GM18867 (cell line): Measurements from ENCODE around the gene COL7A1.

Source experiments
- ATAC-seq: cut with Tn5 transposase; IDR thresholded peaks from one replicate; pipeline ENCODE4 v1.9.1; 2021; ENCODE audit warnings: mild to moderate bottlenecking, moderate library complexity; ENCODE audit not compliant: unreplicated experiment

The COL7A1 gene

DNA sequence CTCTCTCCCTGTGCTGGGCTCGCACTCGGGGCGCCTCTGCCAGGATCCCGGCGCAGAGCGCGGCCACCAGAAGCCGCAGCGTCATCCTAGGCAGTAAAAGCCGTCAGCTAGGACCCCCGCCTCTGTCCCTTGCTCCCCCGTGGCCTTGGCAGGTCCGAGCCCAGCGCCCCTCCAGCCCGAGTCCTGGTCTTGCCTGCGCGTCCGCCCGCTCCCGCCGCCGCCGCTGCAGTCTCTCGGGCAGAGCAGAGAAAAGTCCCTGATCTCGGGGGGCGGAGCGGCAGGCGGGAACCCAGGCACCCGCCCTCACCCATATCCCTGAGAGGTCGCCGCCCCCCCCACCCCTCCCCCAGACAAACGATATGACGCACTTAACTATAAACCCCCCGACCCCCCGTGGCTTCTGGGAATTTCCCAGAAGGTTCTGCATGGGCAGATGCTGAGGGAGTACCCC lies at the start of gene COL7A1:
COL7A1 (minus strand) TSS at position 255 of the 451 bp plus-strand sequence; CDS start at position 85, 170 bp downstream.
- no peak for ATAC-seq

DNA sequence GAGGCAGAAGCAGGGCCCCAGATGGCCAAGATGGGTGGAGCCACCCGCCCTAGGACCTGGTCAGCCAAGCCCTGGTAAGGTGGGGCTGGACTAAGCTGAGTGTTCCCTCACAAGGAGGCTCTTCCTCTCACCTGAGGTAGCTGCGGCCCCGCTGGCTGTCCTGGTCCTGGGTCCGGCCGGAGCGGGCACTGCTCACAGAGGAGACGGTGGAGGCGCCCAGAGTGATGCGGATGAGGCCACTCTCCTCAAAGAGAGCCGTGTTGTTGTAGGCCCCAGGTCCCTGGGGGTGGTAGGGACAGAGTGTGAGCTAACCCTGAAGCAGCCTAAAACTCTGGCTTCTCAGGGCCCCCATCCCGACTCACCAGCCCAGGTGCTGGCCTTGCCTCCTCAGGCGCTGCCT lies 47.5 kb upstream of the COL7A1 start:
- no peak for ATAC-seq

DNA sequence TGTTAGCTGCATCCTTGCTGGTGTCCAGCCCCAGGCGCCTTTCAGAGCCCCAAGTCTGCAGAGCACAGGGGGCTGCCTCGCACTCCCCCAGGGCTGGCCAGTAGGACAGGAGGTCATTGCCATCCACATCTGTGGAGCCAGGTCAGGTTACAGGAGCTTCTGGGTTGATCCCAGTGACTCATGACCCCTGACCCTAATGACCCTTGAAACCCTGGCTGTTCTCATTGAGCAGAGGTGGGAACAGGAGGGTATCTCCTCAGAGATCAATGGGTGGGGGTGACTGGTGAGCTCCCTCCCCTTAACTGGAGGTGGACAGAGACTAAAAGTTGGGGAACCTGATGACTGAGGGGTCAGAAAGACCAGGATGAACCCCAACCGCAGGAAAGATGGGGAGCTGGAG lies 46.3 kb upstream of the COL7A1 start:
- no peak for ATAC-seq

DNA sequence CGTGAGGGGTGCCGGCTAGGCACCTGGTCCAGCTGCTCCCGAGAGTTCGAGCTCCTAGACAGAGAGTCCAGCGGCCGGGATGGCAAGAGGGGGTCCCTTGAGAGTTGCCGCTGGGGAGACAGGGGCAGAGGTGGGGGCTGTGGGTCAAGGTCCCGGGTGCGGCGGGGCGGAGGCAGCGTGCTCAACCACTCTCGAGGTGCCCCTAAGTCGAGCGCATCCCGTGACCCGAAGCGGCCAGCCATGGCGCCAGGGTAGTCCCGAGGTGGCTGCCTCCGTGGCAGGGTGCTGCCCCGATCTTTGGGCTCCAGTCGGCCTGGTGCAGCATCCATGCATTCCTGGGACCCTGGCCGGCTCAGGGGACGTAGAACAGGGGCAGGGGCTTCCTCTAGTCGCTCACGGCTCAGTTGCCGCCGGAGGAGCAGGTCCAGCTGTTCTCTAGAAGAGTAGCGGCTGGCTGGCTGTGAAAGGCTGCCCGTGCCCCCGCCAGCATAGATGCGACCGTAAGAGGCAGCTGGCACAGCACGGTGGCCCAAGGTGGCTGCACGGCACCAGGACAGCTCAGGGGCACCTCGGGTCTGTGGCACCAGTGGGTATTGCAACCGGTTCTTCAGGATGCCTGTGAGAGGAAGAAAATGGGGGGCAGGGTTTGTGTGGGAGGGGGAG lies 44.9 kb upstream of the COL7A1 start:
- no peak for ATAC-seq

DNA sequence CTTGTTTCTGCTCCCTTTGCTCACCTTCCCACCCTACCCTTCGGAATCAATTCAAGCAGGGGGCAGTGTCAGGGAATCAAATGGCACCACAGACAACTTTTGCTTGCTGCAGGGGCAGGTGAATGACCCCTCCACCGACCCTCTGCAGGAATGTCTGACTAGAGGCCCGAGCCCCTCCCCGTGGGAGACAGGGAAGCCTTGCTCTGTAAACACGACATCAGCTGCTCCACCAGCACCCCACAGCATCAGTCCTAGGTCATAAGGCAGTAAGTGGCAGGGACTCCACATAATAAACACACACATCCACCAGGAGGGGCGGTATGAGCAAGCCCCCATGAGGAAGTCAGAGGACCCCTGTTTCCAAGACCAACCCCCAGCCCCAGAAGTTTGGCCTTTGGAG lies 42.2 kb upstream of the COL7A1 start:
- ATAC-seq = no peak

DNA sequence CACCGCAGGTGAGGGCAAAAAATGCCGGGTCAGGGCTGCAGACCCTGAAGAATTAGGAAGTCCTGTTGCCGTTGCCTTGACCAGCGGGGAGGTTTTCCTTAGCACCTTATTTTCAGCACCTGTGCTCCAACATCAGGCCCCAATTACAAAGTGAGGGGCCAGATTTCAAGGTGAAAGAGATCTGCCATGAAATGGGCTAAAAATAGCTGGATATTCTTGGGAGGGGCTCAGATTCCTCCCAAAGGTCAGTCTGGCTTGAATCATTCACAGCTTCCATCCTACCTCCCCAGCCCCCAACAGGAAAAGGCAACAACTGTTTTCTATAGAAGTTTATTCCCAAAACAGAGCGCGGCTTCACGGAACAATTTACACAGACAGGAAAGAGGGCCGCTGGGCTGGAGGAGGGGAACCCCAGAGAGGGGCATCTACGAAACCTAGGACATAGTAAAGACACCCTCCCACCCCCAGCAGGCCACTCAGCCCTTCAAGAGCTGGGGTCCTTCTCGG lies 41.1 kb upstream of the COL7A1 start:
- no peak for ATAC-seq

DNA sequence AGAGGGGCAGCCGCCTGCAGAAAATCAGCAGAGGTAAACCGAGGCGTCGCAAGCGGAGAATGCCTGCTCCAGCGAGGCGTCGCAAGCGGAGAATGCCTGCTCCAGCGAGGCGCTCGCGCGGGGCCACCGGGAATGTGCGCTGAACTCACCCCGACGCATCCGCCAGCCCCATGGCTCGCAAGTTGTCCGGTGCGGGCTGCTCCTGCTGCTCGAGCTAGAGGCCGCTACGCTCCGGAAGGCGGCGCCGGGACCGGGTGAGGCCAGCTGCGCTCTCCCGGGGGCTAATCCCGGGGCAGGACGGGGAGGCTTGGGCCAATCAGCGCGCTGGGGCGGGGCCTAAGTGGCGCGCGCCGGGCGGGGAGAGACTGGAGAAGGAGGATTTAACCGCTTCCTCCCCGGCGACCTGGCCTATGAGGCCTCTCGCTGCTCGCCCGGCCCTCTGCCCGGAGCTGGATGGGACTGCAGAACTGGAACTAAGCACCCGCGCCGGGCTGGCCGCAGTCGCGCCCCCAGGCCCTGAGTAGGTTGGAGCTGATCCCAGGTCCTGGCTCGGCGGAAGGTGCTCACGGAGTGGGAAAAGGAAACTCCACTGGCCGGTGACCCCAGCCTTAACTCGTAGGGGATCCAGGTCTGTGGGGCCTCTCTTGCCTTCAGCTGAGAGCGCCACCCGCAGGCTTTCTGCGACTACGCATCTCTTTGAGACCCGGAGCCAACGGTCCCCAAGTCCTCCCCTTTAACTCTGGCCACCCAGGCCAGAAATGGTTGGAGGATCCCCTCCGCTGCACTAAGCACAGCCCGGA lies 40.3 kb upstream of the COL7A1 start, which contains the start of gene SLC26A6:
SLC26A6 (minus strand) TSS at position 240 of the 800 bp plus-strand sequence; CDS start at position 172, 68 bp downstream.
- peak; percentile 88 for ATAC-seq

DNA sequence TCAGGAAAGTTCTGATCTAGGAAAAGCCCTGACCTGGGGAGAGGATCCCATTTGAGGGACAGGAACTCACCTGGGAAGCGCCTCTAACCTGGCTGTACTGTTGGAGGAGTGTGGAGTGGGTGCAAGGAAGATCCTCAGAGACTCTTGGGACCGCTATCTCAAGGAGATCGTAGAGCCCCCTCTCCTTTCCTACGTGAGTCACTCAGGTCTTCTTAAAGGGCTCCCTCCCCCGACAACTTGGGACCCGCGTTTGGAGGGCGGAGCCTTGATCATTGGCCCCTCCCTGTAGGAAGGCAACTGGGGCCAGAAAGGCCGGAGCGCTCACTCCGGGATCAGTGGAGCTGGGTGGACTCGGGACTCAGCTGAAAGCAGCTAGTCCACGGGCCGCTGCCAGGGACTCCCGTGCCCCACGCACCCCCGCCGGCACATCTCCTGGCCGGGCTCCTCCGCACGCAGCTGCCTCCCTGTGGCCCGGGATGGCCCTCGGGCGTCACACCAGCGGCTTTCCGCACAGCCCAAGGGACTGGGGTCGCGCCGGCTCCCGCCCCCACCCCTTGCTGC lies 39.6 kb upstream of the COL7A1 start:
- no peak for ATAC-seq

DNA sequence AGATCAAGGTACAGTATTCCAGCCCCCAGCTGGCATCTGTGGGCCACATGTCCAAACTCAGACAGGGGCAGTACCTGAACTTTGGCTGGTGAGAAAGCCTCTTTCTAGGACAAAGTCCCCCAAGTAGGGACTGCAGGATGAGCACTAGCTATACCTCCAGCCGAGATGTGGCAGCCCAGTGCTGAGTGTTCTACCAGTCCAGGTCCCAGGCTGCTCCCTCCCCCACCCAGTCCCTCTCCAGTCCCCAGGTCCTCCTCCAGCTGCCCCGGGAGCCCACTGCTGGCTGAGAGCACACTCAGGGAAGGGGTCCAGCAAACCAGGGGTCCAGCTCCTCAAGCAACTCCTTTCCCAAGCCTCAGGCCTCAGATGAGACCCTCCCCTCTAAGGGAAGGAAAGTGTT lies 38.6 kb upstream of the COL7A1 start:
- no peak for ATAC-seq

DNA sequence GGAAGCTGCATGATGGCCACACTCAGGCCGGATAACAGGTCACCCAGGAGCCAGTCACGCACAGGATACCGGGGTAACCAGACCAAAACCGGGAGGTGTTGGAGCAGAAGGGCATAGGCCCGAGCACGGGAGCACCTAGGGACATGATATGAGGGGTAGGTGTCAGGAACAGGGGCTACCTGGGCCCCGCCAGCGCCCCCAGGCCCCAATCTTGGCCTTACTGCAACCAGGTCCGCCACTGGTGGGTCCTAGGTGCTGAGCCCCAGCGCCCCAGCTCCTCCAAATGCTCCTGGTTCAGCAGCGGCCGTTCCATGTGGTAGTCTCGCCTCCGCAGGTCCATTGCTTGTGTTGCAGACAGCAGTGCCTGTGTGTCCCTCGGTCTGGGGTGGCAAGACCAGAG lies 38.1 kb upstream of the COL7A1 start:
- ATAC-seq = no peak

DNA sequence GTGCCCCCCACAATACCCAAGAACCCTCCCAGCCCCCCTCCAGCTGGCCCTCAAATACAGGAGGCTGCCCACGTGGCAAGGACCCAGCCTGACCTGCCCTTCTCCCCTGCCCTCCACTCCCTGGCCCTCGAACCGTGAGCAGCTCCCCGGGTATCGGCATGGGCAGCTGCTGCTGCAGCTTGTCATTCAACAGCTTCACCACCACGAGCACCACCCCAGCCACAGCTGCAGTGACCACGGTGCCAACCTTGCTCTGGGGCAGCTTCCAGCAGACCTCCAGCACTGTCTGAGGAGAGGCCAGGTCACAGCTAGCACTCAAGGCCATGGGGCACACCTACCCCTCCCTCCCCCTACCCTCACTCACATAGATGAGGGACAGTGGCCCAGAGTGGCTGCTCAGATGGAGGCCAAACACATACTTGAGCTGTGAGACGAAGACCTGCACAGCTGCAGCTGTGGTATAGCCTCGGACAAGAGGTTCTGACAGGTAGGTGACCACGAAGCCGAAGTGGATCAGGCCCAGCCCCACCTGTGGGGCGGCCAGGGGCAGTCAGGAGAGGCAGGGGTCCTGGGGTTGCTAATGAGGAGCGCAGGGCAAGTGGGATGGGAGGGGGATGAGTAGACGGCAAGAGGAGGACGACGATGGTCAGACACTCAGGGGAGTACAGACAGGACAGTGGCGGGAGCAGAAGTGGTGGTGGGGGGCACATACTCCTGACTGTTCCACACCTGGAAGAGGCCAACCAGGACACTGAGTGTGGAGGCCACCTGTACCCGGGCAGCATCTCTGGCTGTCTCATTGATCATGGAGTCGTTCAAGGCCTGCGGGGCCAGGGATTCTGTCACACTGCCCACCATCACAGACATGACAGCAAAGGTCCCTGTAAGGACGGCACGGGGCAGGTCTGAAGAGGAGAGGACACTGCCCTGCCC lies 36.7 kb upstream of the COL7A1 start:
- ATAC-seq = no peak

DNA sequence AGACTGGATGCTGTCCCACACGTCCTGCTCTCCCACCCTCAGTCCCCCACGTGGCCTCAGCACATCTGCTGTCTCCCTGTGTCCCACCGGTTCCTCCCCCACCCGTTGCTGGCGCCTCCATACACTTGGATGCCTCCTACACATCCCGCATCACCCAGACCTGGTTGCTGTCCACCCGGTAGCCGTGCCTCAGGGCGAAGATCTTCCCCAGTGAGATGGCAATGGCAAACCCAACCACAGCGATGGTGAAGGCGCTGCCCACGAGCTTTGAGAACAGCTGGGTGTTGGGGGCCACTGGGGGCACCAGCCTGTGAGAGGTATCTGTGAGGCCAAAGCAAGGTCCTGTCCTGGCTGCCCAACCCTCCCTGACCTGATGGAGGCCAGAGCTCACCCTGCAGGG lies 35.7 kb upstream of the COL7A1 start:
- ATAC-seq = no peak

DNA sequence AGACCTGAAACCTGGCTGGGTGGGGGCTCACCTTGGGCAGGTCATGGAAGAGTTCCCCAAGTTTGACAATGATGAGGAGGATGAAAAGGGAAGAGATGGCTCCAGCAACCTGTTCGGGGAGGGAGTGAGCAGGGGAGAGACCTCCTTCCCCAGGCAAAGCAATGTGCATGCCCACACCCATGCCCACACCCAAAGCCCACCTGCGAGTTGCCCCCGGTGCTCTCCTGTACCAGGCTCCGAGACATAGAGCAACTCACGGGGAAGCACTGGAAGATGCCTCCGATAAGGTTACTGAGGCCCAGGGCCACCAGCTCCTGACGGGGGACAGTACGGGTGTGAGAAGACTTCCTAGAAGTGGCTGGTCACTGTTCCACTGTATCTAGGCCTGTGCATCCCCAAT lies 35.3 kb upstream of the COL7A1 start:
- ATAC-seq = no peak

DNA sequence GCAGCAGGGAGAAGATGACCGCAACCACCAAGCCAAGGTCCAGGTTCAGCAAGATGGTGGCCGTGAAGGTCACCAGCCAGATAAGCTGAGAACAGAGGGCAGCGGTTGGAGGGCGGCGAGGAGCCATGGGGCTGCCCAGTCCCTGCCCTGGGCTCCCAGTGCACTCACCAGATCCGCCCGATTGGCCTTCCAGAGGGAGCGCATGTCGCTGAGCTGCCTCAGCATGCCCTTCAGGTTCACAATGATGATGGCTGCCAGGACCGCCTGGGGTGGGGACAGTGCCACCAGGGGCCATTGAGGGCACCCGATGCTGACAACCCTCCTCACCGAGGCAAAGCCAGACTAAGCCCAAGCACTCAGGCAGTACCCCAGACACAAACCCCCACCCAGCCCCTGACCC lies 34.8 kb upstream of the COL7A1 start:
- no peak for ATAC-seq

DNA sequence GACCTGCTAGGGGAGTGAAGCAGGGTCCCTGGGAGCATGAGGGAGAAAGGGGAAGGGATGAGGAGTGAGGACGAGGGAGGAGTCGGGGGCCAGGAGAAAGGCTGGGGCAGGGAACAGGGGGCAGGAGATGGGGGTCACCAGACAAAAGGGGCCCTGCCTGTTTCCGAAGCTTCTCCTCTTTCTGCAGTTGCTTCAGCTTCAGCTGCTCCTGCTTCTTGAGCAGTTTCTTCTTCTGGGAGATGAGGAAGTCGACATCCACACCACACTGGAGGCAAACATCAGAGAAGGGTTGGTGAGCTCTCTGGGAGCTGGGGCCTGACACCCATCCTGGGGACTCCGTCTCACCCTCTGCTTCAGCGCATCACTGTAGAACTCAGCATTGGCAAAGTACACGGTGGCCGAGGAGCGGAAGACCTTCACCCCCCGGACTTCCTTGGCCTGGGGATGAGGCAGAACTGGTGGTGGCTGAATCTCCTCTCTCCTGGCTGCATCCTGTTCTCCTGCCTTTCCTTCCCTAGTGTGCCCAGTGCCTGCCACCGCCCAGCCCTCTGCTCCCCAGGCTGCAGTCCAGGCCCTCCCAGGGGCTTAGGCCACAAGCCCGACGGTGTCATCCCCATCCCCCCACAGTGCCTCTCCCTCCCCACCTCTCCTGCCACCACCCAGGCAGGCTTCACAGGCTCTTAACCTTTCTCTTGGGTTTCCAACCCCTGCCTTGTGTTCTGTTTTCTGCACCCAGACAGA lies 33.3 kb upstream of the COL7A1 start:
- no peak for ATAC-seq

DNA sequence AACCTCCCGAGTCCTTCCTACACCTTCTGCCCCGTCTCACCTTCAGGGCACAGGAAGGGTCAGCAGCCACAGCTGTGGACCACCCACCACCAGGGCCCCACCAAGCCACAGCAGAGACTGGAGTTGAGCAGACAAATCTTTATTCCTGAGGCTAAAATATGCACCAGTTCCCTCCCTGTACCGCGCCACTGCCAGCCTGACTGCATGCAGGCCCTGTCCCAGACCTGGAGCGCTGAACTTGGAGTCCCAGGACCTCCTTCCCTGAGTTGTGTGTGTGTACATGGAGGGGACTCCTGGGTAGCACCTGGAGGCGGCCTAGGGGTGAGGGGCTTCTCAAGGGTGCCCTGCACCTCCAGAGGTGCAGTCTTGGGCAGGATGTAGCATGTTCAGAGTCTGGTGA lies 30.5 kb upstream of the COL7A1 start:
- no peak for ATAC-seq

DNA sequence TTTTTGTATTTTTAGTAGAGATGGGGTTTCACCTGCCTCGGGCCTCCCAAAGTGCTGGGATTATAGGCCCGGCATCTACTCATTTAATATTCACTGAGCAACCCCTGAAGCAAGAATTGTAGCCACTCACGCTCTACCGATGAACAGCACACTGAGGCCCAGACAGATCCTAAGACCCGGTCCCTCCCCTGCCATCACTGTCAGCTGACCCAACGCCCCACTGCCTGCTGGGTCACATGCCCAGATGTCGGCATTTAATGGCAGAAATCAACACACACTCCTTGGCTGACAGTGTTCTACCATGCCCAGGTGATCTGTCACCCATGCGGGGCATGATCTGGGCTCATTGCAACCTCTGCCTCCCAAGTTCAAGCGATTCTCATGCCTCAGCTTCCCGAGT lies 29.6 kb upstream of the COL7A1 start:
- no peak for ATAC-seq

DNA sequence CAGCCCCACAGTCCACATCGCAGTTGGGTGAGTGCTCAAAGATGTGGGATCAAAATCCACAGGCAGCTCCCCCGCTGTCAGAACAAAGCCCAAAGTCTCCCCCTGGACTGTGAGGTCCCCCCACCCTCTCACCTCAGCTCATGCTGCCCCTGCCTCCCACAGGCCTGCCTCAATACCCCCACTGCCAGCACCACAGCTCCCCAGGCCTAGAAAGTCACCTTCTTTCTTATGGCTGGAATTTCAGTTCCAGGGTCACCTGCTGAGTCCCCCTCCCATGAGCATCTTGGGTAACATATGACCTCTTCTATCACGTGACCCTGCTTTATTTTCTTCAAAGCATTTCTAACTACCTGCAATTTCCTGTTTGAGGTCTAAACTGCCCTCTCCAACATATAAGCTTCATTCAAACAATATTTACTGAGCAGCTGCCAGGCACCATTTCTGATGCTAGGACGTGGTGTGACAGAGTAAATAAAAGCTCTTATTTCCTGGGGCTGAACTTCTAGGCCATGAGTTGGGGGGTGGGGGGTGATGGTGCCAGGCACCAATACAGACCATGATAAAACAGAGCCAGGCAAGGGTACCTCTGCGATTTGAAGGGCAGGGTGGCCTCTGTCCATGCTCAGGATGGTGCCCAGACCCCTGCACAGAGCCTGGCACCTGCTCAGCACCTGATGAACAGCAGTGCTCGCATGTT lies 28.9 kb upstream of the COL7A1 start:
- no peak for ATAC-seq

DNA sequence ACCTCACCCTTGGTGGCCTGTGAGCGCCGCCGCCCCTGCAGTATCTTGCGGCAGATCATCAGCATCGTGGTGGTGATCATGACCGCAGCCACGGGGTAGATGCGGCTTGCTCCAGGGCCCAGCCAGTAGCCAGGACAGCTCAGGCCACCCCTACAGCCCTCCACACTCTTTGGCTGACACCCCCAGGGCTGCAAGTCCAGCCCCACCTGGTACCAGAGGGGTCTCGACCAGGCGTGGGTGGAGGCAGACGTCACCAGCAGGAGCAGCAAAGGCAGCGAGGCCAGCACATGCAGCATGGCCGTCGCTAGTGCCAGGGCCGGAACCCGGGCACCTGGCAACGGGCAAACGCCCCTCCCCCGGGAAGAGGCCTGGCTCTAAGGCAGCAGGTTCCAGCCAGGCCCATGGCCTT lies 26.3 kb upstream of the COL7A1 start, which contains the start of gene TMEM89:
TMEM89 (minus strand) TSS at position 309 of the 409 bp plus-strand sequence; CDS start at position 296, 13 bp downstream.
- no peak for ATAC-seq
